Measurements from ENCODE around the gene HSPA12B.

Gene HSPA12B

DNA sequence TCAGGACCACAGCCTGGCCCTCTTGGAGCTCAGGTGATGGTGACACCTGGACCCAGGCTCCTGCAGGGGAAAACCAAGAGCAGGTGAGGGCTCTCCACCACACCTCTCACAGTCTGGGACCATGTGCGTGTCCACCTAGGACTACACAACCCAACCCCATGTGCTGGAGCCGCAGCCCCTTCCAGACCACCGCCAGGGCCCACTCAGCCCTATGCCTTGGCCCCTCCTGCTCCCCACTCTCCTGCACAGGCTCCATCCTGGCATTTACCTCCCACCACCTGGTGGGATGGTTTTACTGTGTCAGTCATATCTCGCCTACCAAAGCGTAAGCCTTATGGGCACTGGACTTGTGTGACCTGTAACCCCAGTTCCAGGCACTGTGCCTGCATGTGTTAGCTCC, 37.6 kb upstream of the HSPA12B start:
- H3K4me1 ChIP-seq (ENCODE audit: control insufficient read depth, insufficient read depth, low read length) = no peaks in the 10 kb centered on the region
- no peak overlapping the region for H3K4me3 ChIP-seq (ENCODE audit: low read length)
- H3K27me3 ChIP-seq (ENCODE audit: control insufficient read depth, insufficient read depth, low read length) = no peaks in the 10 kb centered on the region
- H3K9ac ChIP-seq (ENCODE audit: low read length) = no peak overlapping the region
- H3K9me3 ChIP-seq (ENCODE audit: control insufficient read depth, low read length) = no peaks in the 10 kb centered on the region
- no peaks in the 10 kb centered on the region for H3K36me3 ChIP-seq (ENCODE audit: control insufficient read depth, insufficient read depth, low read length)

DNA sequence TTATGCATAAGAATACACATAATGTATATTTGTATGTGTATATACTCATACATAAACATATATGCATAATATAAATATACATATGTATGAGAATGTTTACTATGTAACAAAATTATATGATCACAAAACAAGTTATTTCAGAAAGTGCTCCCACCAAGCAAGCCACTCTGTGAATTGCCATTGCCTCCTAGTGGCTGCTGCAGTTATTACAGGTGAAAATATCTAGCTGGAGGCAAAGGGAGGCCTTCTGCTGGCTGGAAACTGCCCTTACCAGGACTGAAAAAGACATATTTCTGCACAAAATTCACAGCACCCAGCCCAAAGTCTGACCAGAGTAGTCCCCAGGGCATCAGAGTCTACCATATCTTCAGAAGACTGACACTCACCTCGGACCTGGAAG, 36.3 kb upstream of the HSPA12B start:
- Histone ChIP-seq H3K36me3 (ENCODE audit: control insufficient read depth, insufficient read depth, low read length) (no peaks in the 10 kb centered on the region), H3K9me3 (ENCODE audit: control insufficient read depth, low read length) (no peaks in the 10 kb centered on the region), H3K4me3 (ENCODE audit: low read length) (no peak overlapping the region), H3K4me1 (ENCODE audit: control insufficient read depth, insufficient read depth, low read length) (no peaks in the 10 kb centered on the region), H3K9ac (ENCODE audit: low read length) (no peak overlapping the region), H3K27me3 (ENCODE audit: control insufficient read depth, insufficient read depth, low read length) (no peaks in the 10 kb centered on the region)

DNA sequence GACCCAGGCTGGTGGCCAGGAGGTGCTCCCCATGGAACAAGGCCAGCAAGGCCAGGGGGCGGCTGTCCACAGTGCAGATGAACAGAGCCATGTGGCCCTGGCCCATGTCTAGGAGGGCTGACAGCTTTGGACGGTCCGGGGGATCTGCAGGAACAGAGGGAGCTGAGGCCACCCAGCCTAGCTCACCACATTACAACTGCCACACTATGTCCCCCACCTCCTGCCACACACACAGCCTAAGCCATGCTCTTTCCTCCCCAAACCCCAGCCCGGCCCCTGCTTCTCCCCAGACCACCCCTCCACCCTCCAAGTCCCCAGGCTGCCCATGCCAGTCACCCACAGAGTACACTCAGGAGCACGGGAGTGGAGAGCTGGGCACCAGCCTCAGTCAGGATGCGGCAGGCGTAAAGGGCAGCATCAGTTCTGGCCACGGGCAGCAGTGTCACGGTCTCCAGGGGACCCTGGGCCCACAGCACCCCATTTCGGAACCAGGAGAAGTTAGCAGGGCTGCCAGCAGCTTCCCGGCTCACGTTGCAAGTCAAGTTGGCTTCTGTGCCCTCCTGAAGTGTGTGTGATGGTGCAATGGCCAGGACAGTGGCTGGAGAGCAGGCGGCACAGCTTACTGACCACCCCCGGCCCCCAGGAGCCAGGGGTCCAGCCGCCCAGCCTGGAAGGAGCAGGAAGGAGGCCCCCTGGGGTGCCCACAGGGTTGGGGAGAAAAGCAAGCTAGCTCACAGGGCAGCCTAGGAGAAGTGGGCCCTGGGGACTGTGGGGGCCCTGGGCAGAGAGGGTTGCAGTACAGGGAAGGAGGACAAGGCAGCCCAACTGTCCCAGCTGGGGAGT, 35.5 kb upstream of the HSPA12B start:
- Histone ChIP-seq H3K27me3 (ENCODE audit: control insufficient read depth, insufficient read depth, low read length) (no peaks in the 10 kb centered on the region), H3K4me1 (ENCODE audit: control insufficient read depth, insufficient read depth, low read length) (no peaks in the 10 kb centered on the region), H3K4me3 (ENCODE audit: low read length) (no peak overlapping the region), H3K9me3 (ENCODE audit: control insufficient read depth, low read length) (no peaks in the 10 kb centered on the region), H3K36me3 (ENCODE audit: control insufficient read depth, insufficient read depth, low read length) (no peaks in the 10 kb centered on the region), H3K9ac (ENCODE audit: low read length) (no peak overlapping the region)

DNA sequence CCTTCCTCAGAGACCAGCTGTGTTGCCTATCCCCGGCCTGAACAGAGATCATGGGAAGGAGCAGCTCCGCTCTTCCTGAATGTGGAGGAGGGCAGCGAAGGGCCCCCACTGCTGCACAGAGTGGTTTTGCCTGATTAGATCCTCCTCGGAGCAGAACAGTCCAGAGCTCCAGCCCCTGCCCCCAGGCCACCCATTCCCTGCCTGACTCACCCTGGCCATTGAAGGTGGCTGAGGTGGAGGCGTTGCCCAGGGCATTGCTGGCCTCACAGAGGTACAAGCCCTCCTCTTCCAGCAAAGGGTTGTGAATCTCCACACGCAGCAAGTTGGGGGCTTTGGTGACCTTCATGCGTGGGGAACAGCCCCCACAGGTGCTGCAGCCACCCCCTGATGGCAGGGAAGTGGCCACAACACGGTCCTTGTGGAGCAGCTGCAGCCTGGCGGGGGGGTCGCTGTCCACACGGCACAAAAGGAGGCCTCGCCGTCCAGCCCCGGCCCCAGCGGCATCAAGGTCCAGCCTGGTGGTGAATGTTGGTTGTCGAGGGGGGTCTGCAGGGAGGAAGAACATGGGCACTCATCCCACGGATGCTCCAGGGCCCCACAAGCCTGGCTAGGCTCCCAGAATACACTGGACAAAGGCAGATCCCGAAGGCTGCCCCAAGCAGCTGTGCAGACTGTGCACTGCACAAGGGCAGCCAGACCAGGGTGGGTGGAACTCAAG, 34.7 kb upstream of the HSPA12B start:
- Histone ChIP-seq H3K36me3 (ENCODE audit: control insufficient read depth, insufficient read depth, low read length) (no peaks in the 10 kb centered on the region), H3K27me3 (ENCODE audit: control insufficient read depth, insufficient read depth, low read length) (no peaks in the 10 kb centered on the region), H3K4me1 (ENCODE audit: control insufficient read depth, insufficient read depth, low read length) (no peaks in the 10 kb centered on the region), H3K9ac (ENCODE audit: low read length) (no peak overlapping the region), H3K9me3 (ENCODE audit: control insufficient read depth, low read length) (no peaks in the 10 kb centered on the region), H3K4me3 (ENCODE audit: low read length) (no peak overlapping the region)

DNA sequence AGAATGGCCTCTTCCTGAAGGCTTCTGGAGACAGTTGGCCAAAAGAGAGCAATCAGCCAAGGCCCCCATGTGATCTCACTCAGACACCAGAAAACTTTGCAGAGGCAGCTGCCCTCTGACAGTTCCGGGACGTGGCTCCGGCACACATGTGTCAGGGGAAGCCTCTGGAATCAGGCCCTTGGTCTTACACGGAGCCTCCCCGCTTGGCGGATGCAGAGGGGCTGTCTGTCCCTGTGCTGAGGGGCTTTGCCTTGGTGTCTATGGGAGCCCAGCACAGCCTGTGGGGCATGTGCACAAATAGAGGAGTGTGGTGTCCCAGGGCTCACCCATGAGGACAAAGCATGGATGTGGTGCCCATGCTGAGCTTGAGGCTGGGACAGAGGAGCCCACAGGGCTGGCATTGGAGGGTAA, 33.9 kb upstream of the HSPA12B start:
- no peak overlapping the region for H3K9ac ChIP-seq (ENCODE audit: low read length)
- no peak overlapping the region for H3K4me3 ChIP-seq (ENCODE audit: low read length)
- no peaks in the 10 kb centered on the region for H3K36me3 ChIP-seq (ENCODE audit: control insufficient read depth, insufficient read depth, low read length)

DNA sequence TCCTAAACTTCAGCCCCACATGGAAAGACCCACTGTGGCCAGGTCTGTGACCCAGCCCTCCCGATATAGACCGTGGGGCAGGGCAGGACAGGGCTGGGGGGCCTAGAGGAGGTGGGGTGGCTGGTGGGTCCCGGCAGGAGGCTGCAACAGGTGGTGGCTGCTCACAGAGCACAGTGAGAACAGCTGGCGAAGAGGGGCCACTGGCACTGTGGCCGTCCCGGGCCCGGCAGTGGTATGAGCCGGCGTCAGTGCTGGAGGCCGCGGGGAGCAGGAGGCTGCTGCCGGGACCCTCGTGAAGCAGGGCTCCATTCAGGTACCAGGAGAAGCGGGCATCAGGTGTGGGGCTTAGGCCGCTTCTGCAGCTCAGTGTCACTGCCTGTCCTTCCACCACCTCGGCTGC, 33.4 kb upstream of the HSPA12B start:
- H3K36me3 ChIP-seq (ENCODE audit: control insufficient read depth, insufficient read depth, low read length) = no peaks in the 10 kb centered on the region
- H3K9ac ChIP-seq (ENCODE audit: low read length) = no peak overlapping the region
- H3K27me3 ChIP-seq (ENCODE audit: control insufficient read depth, insufficient read depth, low read length) = no peaks in the 10 kb centered on the region
- no peaks in the 10 kb centered on the region for H3K9me3 ChIP-seq (ENCODE audit: control insufficient read depth, low read length)
- H3K4me1 ChIP-seq (ENCODE audit: control insufficient read depth, insufficient read depth, low read length) = no peaks in the 10 kb centered on the region
- no peak overlapping the region for H3K4me3 ChIP-seq (ENCODE audit: low read length)

More for the DNA sequence above, 33.9 kb upstream of the HSPA12B start:
- Histone ChIP-seq H3K4me1 (ENCODE audit: control insufficient read depth, insufficient read depth, low read length) (no peaks in the 10 kb centered on the region), H3K27me3 (ENCODE audit: control insufficient read depth, insufficient read depth, low read length) (no peaks in the 10 kb centered on the region), H3K9me3 (ENCODE audit: control insufficient read depth, low read length) (no peaks in the 10 kb centered on the region)

DNA sequence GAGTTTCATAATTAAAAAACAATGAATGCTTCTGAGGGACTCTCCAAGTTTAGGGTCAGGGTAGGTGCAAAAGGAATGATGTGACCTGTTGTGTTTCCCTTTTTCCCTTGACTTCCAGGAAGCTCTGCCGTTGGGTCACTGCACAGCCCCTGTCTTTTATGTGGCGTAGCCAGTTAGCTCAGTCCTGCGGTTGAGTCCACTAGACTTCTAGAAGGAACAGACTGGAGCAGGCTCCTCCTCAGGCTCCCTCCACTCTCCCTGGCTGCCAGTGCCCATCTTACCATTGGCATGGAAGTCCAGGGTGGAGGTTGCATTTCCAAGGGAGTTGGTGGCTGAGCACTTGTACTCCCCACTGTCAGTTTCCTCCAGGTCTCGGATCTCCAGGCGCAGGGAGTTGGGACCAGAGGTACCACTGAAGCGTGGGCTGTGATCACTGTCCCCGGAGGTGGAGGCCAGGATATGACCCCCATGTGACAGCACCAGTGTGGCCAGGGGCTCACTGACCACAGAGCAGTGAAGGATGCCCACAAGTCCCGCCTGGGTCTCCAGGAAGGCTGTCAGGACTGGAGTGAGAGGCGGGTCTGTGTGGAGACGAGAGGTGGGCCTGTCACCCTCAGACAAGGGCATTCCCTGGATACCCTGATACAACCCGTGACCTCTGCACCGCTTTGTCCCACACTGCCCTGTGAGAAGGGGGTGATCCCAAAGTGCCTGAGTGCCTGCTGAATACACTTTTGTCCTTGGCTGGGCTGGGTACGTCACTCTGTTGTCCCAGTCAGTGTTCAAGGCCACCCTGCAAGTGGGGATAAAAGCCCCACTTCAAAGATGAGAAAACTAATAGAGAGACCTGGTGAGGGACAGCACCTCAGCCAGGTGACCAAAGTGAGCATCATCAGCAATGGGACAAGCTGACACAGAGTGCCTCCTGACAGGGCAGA, 31.2 kb upstream of the HSPA12B start:
- Histone ChIP-seq H3K9ac (ENCODE audit: low read length) (no peak overlapping the region), H3K27me3 (ENCODE audit: control insufficient read depth, insufficient read depth, low read length) (no peaks in the 10 kb centered on the region), H3K4me1 (ENCODE audit: control insufficient read depth, insufficient read depth, low read length) (no peaks in the 10 kb centered on the region), H3K36me3 (ENCODE audit: control insufficient read depth, insufficient read depth, low read length) (no peaks in the 10 kb centered on the region), H3K9me3 (ENCODE audit: control insufficient read depth, low read length) (no peaks in the 10 kb centered on the region), H3K4me3 (ENCODE audit: low read length) (no peak overlapping the region)

DNA sequence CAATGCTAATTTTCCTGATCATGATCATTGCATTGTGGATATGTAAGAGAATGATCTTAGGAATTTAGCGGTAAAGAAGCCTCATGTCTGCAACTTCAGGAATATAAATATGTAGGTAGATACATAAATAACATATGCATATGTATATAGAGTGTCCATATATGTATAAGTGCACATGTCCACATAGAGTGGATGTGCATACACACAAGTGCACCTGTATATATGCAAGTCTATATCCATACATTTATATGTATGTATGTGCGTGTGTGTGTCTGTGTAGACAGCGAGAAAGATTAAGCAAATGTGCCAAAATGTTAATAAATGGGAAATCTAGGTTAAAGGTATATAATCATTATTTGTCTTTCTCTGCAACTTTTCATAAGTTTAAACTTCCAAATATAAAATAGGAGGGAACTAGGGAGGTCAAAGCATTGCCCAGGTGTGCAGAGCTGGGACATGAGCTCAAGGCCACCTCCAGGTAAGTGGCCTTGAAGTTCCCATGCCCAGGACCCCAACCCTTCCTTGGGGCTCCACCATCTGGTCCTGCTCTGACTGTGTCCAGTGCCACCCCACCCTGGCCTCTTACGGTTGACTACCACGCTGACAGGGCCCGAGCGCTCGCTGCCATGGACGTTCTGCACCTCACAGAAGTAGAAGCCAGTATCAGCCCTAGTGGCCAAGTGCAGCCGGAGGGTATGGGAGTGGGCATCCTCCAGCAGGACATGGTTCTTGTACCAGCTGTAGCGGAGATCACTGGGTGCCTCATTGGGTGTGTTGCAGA, 29.7 kb upstream of the HSPA12B start:
- H3K27me3 ChIP-seq (ENCODE audit: control insufficient read depth, insufficient read depth, low read length) = no peaks in the 10 kb centered on the region
- H3K4me3 ChIP-seq (ENCODE audit: low read length) = no peak overlapping the region
- H3K36me3 ChIP-seq (ENCODE audit: control insufficient read depth, insufficient read depth, low read length) = no peaks in the 10 kb centered on the region
- no peaks in the 10 kb centered on the region for H3K4me1 ChIP-seq (ENCODE audit: control insufficient read depth, insufficient read depth, low read length)
- H3K9ac ChIP-seq (ENCODE audit: low read length) = no peak overlapping the region
- H3K9me3 ChIP-seq (ENCODE audit: control insufficient read depth, low read length) = no peaks in the 10 kb centered on the region

DNA sequence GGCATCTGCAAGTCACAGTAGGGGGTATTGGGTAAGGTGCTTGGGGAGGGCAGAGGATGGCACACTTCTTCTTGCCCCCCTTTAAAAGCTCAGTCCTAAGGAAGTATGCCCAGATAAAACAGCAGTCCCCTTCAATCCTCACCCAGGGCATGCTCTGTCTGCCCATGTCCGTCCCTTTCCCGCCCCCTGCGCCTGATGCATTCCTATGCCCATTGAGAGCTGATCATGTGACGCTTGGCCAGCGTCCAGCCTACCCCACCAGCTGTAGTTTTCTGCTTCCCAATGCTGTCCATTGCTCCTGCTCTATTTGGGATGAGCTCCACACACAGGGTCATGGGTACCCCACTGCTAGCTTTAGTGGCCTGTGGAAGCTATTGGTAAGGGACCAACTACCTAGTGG, 28.4 kb upstream of the HSPA12B start:
- Histone ChIP-seq H3K36me3 (ENCODE audit: control insufficient read depth, insufficient read depth, low read length) (no peaks in the 10 kb centered on the region), H3K4me3 (ENCODE audit: low read length) (no peak overlapping the region), H3K27me3 (ENCODE audit: control insufficient read depth, insufficient read depth, low read length) (no peaks in the 10 kb centered on the region), H3K9ac (ENCODE audit: low read length) (no peak overlapping the region), H3K9me3 (ENCODE audit: control insufficient read depth, low read length) (no peaks in the 10 kb centered on the region), H3K4me1 (ENCODE audit: control insufficient read depth, insufficient read depth, low read length) (no peaks in the 10 kb centered on the region)

DNA sequence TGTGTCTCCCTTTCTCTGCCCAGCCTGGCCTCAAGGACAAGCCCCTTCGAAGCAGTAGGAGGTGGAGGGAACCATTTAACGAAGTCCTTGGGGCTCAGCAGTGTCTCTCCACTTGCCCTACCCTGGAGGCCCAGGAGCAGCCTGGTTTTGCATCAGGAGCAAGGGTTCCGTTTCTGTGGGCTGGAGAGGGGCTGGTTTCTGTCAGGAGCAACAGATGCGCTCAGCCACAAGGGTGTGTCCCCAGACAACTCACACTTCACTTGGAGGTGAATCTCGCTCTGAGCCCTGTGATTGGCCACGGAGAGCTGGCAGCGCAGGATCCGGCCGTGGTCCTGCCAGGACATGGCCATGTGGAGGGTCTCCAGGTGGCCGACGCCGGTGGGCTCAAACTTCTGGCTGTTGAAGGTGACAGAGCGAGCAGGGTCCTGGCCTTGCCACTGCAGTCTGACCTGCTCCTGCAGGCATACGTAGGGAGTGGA, 27.0 kb upstream of the HSPA12B start:
- no peaks in the 10 kb centered on the region for H3K9me3 ChIP-seq (ENCODE audit: control insufficient read depth, low read length)
- no peaks in the 10 kb centered on the region for H3K36me3 ChIP-seq (ENCODE audit: control insufficient read depth, insufficient read depth, low read length)
- no peaks in the 10 kb centered on the region for H3K4me1 ChIP-seq (ENCODE audit: control insufficient read depth, insufficient read depth, low read length)
- no peak overlapping the region for H3K9ac ChIP-seq (ENCODE audit: low read length)
- H3K27me3 ChIP-seq (ENCODE audit: control insufficient read depth, insufficient read depth, low read length) = no peaks in the 10 kb centered on the region
- H3K4me3 ChIP-seq (ENCODE audit: low read length) = no peak overlapping the region

DNA sequence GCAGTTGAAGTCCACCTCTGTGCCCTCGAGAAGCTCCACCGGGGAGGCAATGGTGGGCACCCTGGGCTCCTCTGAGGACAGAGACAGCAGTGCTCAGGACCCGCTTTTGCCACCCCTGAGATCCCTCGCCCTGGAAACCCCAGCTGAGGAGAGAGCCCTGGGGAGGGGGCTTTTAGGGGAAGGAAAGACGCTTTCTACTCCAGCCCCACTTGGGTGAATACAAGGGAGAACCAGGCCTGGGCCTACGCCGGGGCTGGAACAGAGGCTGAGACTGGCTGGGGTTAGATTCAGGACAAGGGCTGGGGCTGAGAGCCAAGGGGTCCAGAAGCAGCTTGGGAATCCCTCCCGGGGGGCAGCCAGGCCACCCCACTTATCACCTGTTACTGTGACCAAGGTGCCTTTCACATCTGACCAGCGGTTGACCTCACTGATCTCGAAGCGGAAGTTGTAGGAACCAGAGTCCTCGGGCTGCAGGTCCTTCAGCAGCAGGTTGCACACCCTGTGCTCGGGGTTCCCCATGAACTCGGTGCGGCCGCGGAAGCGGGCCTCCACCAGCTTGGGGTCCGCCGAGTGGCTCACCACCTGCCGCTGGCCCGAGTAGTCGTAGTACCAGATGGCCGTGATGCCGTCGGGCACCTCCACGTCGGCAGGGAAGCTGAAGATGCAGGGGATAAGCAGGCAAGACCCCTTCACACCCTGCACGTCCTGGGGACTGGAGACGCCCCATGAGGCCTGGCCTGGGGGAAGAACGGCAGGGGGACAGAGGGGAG, 26.3 kb upstream of the HSPA12B start:
- H3K4me1 ChIP-seq (ENCODE audit: control insufficient read depth, insufficient read depth, low read length) = no peaks in the 10 kb centered on the region
- no peak overlapping the region for H3K9ac ChIP-seq (ENCODE audit: low read length)
- H3K27me3 ChIP-seq (ENCODE audit: control insufficient read depth, insufficient read depth, low read length) = no peaks in the 10 kb centered on the region
- H3K36me3 ChIP-seq (ENCODE audit: control insufficient read depth, insufficient read depth, low read length) = no peaks in the 10 kb centered on the region
- H3K9me3 ChIP-seq (ENCODE audit: control insufficient read depth, low read length) = no peaks in the 10 kb centered on the region
- no peak overlapping the region for H3K4me3 ChIP-seq (ENCODE audit: low read length)

Data from mucosa of stomach (tissue), 1 donor.